Liver (tissue), 5 donors: ENCODE data around the gene CARD19. TPM values are rescaled to one million over a fixed set of nuclear protein-coding genes. Genes with fewer than 3 reads are reported as not detected.

Experiments used
- ATF3 ChIP-seq: IDR thresholded peaks from 2 replicates; pipeline ENCODE4 v1.6.1; 2016; ENCODE audit warnings: antibody characterized with exemption
- CTCF ChIP-seq: fragments of 150-350 bp; IDR thresholded peaks from 2 replicates; pipeline ENCODE4 v1.5.1; 2017; ENCODE audit warnings: improper control_type of control experiment, low read depth, low read length; ENCODE audit not compliant: missing input control
- FOXA2 ChIP-seq: IDR thresholded peaks from 2 replicates; pipeline ENCODE4 v1.6.1; 2016; ENCODE audit warnings: antibody characterized with exemption
- HNF4A ChIP-seq, 2 donors: conservative IDR thresholded peaks; 2 replicates each; pipeline ENCODE4 v1.6.1; 2016; ENCODE audit warnings: antibody characterized with exemption in 2 of 2, mild to moderate bottlenecking in 2 of 2
- JUND ChIP-seq, 2 donors: IDR thresholded peaks; 2 replicates each; pipeline ENCODE4 v1.6.1; 2016; ENCODE audit warnings: antibody characterized with exemption in 2 of 2
- RAD21 ChIP-seq, 2 donors: IDR thresholded peaks; 2 replicates each; pipeline ENCODE4 v1.6.1; 2016; ENCODE audit warnings: antibody characterized with exemption in 2 of 2, mild to moderate bottlenecking in 2 of 2
- RXRA ChIP-seq, 2 donors: IDR thresholded peaks; 2 replicates each; pipeline ENCODE4 v1.6.1; 2017 to 2018; ENCODE audit warnings: antibody characterized with exemption in 2 of 2, mild to moderate bottlenecking in 1 of 2
- SP1 ChIP-seq: IDR thresholded peaks from 2 replicates; pipeline ENCODE4 v1.6.1; 2018; ENCODE audit warnings: antibody characterized with exemption, mild to moderate bottlenecking
- TAF1 ChIP-seq: conservative IDR thresholded peaks from 2 replicates; pipeline ENCODE4 v1.6.1; 2016; ENCODE audit warnings: antibody characterized with exemption, mild to moderate bottlenecking
- YY1 ChIP-seq: IDR thresholded peaks from 2 replicates; pipeline ENCODE4 v1.6.1; 2016; ENCODE audit warnings: antibody characterized with exemption, mild to moderate bottlenecking
- polyA plus RNA-seq, 2 donors: library from polyadenylated mRNA; stranded (reverse) in 1 of 2; unstranded in 1 of 2; fragments of 200-250 nt in 1 of 2; fragments of >200 nt in 1 of 2; fragmentation: Nextera tagmentation in 1 of 2; extraction: Ambion mirVana in 1 of 2; gene quantifications; one replicate each; pipeline versions ENCODE4 v1.2.1 to v1.2.3, GENCODE V29; 2013 to 2015
- total RNA-seq, 2 donors: library from RNA; depleted of rRNA; stranded (reverse); fragments of >200 nt; gene quantifications; one replicate each; pipeline ENCODE4 v1.2.3, GENCODE V29; 2014
- donor health status: healthy.
- donor health status: healthy.
- donor health status: healthy.

Gene CARD19
- total and polyA plus RNA-seq, 4 donors = 13.0 to 18.2 (median 16.3) TPM

GRCh38 chr9:93161786-93162562 is 66.0 kb downstream of the CARD19 start (continued):
- no peak for TF ChIP-seq CTCF
- TF ChIP-seq FOXA2 = no peak
- no peak for TF ChIP-seq RXRA (IDR thresholded peaks at IDR 0.05)
- no peak for TF ChIP-seq HNF4A (conservative IDR thresholded peaks at IDR 0.05)
- no peak for TF ChIP-seq YY1
- TF ChIP-seq TAF1 = no peak
- no peak for TF ChIP-seq ATF3
- no peak for TF ChIP-seq JUND (IDR thresholded peaks at IDR 0.05)
- TF ChIP-seq RAD21 (IDR thresholded peaks at IDR 0.05) = no peak
- TF ChIP-seq SP1 = no peak

Other genes starting within 250 kb of the CARD19 start
- gene ZNF484, start 218.2 kb upstream of the CARD19 start, total RNA-seq = 1 to 10 TPM; 6.3 to 7.2 TPM
- gene ZNF484, start 218.2 kb upstream of the CARD19 start, polyA plus RNA-seq = 1 to 10 TPM in 1 of 2 donors, under 1 TPM in 1; 0.83 to 1.1 TPM
- 1 to 10 TPM; 5.5 to 6.2 TPM for gene FGD3, start 148.7 kb upstream of the CARD19 start, total RNA-seq
- 1 to 10 TPM; 1.6 to 1.7 TPM for gene FGD3, start 148.7 kb upstream of the CARD19 start, polyA plus RNA-seq
- gene SUSD3, start 37.5 kb upstream of the CARD19 start, total RNA-seq = 1 to 10 TPM; 4.1 to 9.7 TPM
- 10 to 100 TPM; 13.9 to 19.2 TPM for gene SUSD3, start 37.5 kb upstream of the CARD19 start, polyA plus RNA-seq
- gene NINJ1, start 38.0 kb downstream of the CARD19 start, total RNA-seq = 10 to 100 TPM; 31.2 to 40.0 TPM
- gene NINJ1, start 38.0 kb downstream of the CARD19 start, polyA plus RNA-seq = 10 to 100 TPM; 70.4 to 72.1 TPM
- gene WNK2, start 87.9 kb downstream of the CARD19 start, total RNA-seq = 1 to 10 TPM; 2.7 to 4.4 TPM
- under 1 TPM; 0.65 to 0.72 TPM for gene WNK2, start 87.9 kb downstream of the CARD19 start, polyA plus RNA-seq